ENCODE data around the gene WFDC12.

DNA sequence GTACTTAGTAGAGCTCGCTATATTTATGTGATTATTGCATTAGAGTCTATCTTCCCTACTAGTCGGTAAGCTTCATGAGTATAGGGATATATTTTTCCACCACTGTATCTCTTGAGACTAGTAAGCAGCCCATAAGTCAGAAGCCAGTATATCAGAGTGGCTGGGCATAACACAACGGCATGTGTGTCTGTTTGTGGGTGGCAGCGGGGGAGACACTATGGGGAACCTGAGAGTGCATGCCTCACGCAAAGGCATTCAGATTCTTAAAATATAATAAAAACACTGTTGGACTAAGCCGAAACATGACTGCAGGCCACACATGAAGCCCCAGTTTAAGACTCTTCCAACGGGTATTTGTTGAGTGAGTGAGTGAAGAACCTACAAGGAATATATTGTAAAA is 31.4 kb downstream of the WFDC12 start:
- TF ChIP-seq, protein P1, sequence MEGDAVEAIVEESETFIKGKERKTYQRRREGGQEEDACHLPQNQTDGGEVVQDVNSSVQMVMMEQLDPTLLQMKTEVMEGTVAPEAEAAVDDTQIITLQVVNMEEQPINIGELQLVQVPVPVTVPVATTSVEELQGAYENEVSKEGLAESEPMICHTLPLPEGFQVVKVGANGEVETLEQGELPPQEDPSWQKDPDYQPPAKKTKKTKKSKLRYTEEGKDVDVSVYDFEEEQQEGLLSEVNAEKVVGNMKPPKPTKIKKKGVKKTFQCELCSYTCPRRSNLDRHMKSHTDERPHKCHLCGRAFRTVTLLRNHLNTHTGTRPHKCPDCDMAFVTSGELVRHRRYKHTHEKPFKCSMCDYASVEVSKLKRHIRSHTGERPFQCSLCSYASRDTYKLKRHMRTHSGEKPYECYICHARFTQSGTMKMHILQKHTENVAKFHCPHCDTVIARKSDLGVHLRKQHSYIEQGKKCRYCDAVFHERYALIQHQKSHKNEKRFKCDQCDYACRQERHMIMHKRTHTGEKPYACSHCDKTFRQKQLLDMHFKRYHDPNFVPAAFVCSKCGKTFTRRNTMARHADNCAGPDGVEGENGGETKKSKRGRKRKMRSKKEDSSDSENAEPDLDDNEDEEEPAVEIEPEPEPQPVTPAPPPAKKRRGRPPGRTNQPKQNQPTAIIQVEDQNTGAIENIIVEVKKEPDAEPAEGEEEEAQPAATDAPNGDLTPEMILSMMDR (IDR thresholded peaks at IDR 0.05), result no peak
- no peak for TF ChIP-seq EZH2 (IDR thresholded peaks at IDR 0.05)

Data from neural progenitor cell (in vitro differentiated cells).